MM.1S (cell line): ENCODE results near the gene STAB1.

Experiments used
- DNase-seq: peaks from one replicate; pipeline ENCODE4 v3.0.0-alpha.2; 2015
- H2AFZ ChIP-seq: fragments of 300-600 bp; sonication (generic); 2 replicates; pipeline ENCODE4 v1.6.0; 2016; ENCODE audit warnings: antibody characterized with exemption, low read length
- H3F3A ChIP-seq: fragments of 300-600 bp; sonication (generic); 2 replicates; pipeline ENCODE4 v1.6.1; 2016; ENCODE audit warnings: mild to moderate bottlenecking, antibody characterized with exemption, low read length, moderate library complexity, mixed read lengths; ENCODE audit not compliant: insufficient read depth
- H3K27ac ChIP-seq: fragments of 300-600 bp; sonication (generic); 2 replicates; pipeline ENCODE4 v1.5.1; 2016; ENCODE audit warnings: mild to moderate bottlenecking, low read length
- H3K27me3 ChIP-seq: fragments of 300-600 bp; sonication (generic); replicated peaks from 2 replicates; pipeline ENCODE4 v1.6.0; 2016; ENCODE audit warnings: low read length; ENCODE audit not compliant: insufficient read depth
- H3K36me3 ChIP-seq: fragments of 300-600 bp; sonication (generic); replicated peaks from 2 replicates; pipeline ENCODE4 v1.6.1; 2016; ENCODE audit warnings: mild to moderate bottlenecking, low read length, mixed read lengths; ENCODE audit not compliant: insufficient read depth
- H3K4me1 ChIP-seq: fragments of 300-600 bp; sonication (generic); 2 replicates; pipeline ENCODE4 v1.6.1; 2016; ENCODE audit warnings: low read length, mixed read lengths
- H3K4me2 ChIP-seq: fragments of 300-600 bp; sonication (generic); 2 replicates; pipeline ENCODE4 v1.6.0; 2016; ENCODE audit warnings: low read depth, low read length
- H3K4me3 ChIP-seq: fragments of 300-600 bp; sonication (generic); 2 replicates; pipeline ENCODE4 v1.5.1; 2016; ENCODE audit warnings: low read length, mixed read lengths
- H3K79me2 ChIP-seq: fragments of 300-600 bp; sonication (generic); 2 replicates; pipeline ENCODE4 v1.6.1; 2016; ENCODE audit warnings: mixed run types, low read length, mixed read lengths
- H3K9ac ChIP-seq: fragments of 300-600 bp; sonication (generic); 2 replicates; pipeline ENCODE4 v1.6.1; 2016; ENCODE audit warnings: low read length, mixed read lengths
- H3K9me2 ChIP-seq: fragments of 300-600 bp; sonication (generic); replicated peaks from 2 replicates; pipeline ENCODE4 v1.6.1; 2016; ENCODE audit warnings: mild to moderate bottlenecking, low read length, mixed read lengths; ENCODE audit not compliant: insufficient read depth
- H3K9me3 ChIP-seq: fragments of 300-600 bp; sonication (generic); replicated peaks from 2 replicates; pipeline ENCODE4 v1.6.1; 2016; ENCODE audit warnings: mild to moderate bottlenecking, low read length, mixed read lengths; ENCODE audit not compliant: insufficient read depth
- H4K20me1 ChIP-seq: fragments of 300-600 bp; sonication (generic); 2 replicates; pipeline ENCODE4 v1.6.1; 2016; ENCODE audit warnings: mild to moderate bottlenecking, low read length, moderate library complexity, mixed read lengths; ENCODE audit not compliant: insufficient read depth
- EZH2 ChIP-seq: fragments of 300-600 bp; sonication (generic); optimal IDR thresholded peaks from 2 replicates; pipeline ENCODE3; 2017; ENCODE audit warnings: low read depth, mild to moderate bottlenecking, antibody characterized with exemption, low read length, mixed read lengths
- EZH2phosphoT487 ChIP-seq: fragments of 300-600 bp; sonication (generic); IDR thresholded peaks from 2 replicates; pipeline ENCODE4 v1.6.1; 2018; ENCODE audit warnings: antibody characterized with exemption, low read length
- TF ChIP-seq, protein P1 (sequence below): fragments of 300-600 bp; sonication (generic); IDR thresholded peaks from 2 replicates; pipeline ENCODE4 v1.5.1; 2016; ENCODE audit warnings: antibody characterized with exemption, low read length, mixed read lengths

STAB1 gene

DNA sequence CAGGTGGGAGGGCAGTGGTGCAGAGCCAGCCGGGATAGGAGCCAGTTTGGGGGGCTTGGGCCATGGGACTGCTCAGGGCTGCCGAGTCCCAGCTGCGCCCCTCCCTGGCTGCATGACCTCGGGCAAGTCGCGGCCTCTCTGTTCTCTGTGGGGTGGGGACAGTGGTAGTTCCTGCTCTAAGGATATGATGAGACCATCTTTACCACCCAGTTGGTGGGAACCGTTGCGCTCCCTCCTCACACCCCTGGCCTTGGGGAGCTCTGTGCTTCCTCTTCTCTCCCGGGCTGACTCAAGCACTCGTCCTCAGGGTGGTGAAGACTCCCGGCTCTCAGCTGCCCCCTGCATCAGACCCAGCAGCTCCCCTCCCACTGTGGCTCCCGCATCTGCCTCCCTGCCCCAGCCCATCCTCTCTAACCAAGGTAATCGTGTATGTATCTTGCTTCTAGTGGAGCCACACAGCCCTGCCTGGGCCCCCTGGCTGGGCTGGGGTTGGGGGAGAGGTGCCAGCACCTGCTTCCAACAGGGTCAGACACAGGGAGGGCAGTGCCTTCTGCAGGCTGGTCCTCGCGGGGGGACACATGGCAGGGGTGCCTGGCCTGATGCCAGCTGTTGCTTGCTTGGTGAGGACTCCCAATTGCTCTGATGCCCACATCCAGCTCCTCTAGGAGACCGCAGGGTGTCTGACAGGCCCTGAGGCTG lies 15.1 kb upstream of the STAB1 start:
- no peak for DNase-seq
- H3K4me1 ChIP-seq = no peaks in the 10 kb centered on the region
- no peaks in the 10 kb centered on the region for H3K9me2 ChIP-seq
- TF ChIP-seq EZH2phosphoT487 (no peak), EZH2 (no peak)
- TF ChIP-seq, protein P1, sequence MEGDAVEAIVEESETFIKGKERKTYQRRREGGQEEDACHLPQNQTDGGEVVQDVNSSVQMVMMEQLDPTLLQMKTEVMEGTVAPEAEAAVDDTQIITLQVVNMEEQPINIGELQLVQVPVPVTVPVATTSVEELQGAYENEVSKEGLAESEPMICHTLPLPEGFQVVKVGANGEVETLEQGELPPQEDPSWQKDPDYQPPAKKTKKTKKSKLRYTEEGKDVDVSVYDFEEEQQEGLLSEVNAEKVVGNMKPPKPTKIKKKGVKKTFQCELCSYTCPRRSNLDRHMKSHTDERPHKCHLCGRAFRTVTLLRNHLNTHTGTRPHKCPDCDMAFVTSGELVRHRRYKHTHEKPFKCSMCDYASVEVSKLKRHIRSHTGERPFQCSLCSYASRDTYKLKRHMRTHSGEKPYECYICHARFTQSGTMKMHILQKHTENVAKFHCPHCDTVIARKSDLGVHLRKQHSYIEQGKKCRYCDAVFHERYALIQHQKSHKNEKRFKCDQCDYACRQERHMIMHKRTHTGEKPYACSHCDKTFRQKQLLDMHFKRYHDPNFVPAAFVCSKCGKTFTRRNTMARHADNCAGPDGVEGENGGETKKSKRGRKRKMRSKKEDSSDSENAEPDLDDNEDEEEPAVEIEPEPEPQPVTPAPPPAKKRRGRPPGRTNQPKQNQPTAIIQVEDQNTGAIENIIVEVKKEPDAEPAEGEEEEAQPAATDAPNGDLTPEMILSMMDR = no peak
- H3K4me2 ChIP-seq = no peak overlapping the region
- H3K9me3 ChIP-seq = no peaks in the 10 kb centered on the region
- H3K9ac ChIP-seq = no peak overlapping the region
- no peaks in the 10 kb centered on the region for H3K27me3 ChIP-seq
- H3K36me3 ChIP-seq = no peaks in the 10 kb centered on the region
- H4K20me1 ChIP-seq = no peaks in the 10 kb centered on the region
- no peaks in the 10 kb centered on the region for H3F3A ChIP-seq
- no peak overlapping the region for H3K4me3 ChIP-seq
- no peak overlapping the region for H2AFZ ChIP-seq
- no peak overlapping the region for H3K27ac ChIP-seq
- H3K79me2 ChIP-seq = no peaks in the 10 kb centered on the region

GRCh38 chr3:52480768-52481715 lies 14.1 kb upstream of the STAB1 start:
- Histone ChIP-seq H3K4me3 (no peak overlapping the region), H3F3A (no peaks in the 10 kb centered on the region), H3K4me1 (no peaks in the 10 kb centered on the region), H3K9me2 (no peaks in the 10 kb centered on the region), H3K27me3 (no peaks in the 10 kb centered on the region), H3K9ac (no peak overlapping the region), H4K20me1 (no peaks in the 10 kb centered on the region), H3K4me2 (no peak overlapping the region), H3K79me2 (no peaks in the 10 kb centered on the region), H2AFZ (no peak overlapping the region), H3K36me3 (no peaks in the 10 kb centered on the region), H3K9me3 (no peaks in the 10 kb centered on the region), H3K27ac (no peak overlapping the region)
- no peak for DNase-seq
- TF ChIP-seq EZH2 = no peak
- TF ChIP-seq, protein P1 = no peak
- TF ChIP-seq EZH2phosphoT487 = no peak

DNA sequence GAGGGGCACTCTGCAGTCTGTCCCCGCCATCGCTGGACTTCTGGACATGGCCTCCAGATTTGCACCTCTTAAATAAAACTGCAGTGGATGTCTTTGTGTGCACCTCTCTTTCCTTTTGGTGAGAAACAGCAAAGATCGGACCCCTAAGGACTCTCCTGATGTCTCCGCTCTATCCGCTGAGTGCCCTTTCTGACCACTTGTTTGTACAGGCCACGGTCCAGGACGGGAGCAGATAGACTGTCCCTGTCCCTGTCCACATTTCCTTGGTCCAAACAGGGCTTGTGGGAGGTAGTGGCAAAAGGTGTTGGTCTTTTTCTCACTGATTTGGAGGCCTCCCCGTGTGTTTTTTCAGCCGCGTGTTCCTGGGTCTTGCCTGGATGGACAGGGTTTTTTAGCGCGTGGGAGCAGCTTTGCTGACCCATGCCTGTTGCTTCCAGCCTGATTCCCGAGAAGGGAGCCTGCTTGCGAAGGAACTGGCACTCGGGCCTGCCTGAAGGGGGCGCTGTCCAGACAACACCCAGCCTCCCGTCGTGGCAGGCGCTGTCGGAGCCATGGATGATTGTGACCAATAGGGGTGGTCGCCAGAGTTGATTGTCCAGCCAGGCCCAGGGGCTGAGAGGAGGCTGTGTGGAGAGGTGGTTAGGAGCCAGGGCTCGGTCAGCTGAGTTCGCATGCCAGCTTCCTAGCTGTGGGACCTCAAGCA lies 13.2 kb upstream of the STAB1 start:
- Histone ChIP-seq H3K27me3 (no peaks in the 10 kb centered on the region), H3K4me1 (no peaks in the 10 kb centered on the region), H3K27ac (no peak overlapping the region), H3K9ac (no peak overlapping the region), H3K4me3 (no peak overlapping the region), H2AFZ (no peak overlapping the region), H3K9me3 (no peaks in the 10 kb centered on the region), H3K79me2 (no peaks in the 10 kb centered on the region), H3F3A (no peaks in the 10 kb centered on the region), H3K36me3 (no peaks in the 10 kb centered on the region), H3K9me2 (no peaks in the 10 kb centered on the region), H3K4me2 (no peak overlapping the region), H4K20me1 (no peaks in the 10 kb centered on the region)
- DNase-seq = no peak
- TF ChIP-seq, protein P1 = peak; percentile 32
- TF ChIP-seq EZH2phosphoT487 = no peak
